SIG-M5 treated with dmso at 0.1 percent for 504 hours (cell line): Measurements from ENCODE around the gene PIP5K1C.
A peak's percentile ranks its signal among the peaks of the same experiment; 100 is the strongest.
"Not testable (repeated sequence)": the region's sequence is repeated elsewhere in the genome, so short reads cannot be mapped to it uniquely, and the experiment has no call there.

ENCODE experiments used
- DNase-seq: peaks from one replicate; lab custom pipeline; 2025; ENCODE audit not compliant: unreplicated experiment; lab: John Stamatoyannopoulos, UW

Gene PIP5K1C

DNA sequence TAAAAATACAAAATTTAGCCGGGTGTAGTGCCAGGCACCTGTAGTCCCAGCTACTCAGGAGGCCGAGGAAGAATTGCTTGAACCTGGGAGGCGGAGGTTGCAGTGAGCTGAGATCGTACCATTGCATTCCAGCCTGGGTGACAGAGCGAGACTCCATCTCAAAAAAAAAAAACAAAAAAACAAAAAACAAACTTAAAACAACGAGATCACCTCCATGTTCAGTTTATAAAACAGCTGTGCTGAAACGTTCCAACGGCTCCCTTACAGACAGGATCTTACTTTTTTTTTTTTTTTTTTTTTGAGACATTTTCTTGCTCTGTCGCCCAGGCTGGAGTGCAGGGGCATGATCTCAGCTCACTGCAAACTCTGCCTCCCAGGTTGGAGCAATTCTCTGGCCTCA is 71.5 kb downstream of the PIP5K1C start:
- not testable (repeated sequence) for DNase-seq

DNA sequence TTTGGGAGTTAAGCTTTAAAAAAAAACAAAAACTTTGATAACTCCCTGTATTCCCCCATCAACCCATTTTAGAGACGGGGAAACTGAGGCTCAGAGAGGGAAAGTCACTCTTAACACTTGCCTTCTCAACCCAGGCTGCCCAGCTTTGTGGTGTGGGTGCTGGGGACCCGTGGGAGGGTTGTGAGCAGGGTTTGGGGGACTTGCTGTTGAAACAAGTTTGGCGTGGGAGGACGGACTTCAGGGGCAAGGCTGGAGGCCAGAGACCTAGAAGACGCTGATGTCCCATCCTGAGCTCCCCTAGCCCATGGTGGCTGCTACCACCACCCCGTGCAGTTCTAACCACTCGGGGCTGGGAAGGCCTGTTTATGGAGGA is 72.9 kb downstream of the PIP5K1C start:
- DNase-seq = no peak

DNA sequence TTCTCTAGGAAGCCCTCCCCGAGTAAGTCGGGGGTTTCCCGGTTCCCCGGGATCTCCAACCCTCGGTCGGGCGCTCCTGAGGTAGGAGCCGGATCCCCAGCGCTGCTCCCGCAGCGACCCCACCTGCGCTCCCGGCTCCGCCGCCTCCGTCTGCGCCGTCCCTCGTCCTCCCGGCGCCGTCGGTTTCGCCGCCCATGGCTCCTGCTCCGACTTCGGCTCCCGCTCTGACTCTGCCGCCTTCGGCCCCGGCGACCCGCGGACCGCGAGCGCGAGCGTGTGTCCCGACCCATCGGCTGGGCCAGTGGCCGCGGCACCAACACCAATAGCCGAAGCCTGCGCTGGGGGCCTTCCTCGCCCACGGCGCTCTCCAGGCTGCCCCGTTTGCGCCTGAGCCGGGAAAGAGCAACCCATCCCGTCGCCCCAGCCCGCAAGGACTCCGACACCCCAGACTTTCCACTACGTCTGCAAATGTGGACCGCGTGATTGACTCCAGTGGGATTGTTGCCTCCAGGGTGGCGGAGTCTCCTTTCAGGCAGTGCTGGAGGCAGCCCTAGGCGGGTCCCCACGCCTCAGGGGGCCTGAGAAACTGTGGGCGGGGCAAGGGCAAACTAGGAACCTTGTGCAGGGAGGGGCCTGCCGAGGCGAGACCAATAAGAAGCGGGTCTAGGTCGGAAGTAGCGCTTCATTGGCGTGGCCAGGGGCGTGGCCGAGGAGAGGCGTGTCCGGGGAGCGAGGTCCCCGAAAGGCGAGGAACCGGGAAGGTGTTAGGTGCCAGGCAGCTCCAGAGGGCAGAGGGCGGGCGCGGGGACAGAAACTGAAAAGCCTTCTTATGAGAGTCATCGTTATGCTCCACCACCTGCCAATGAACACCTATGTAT is 73.6 kb downstream of the PIP5K1C start, which contains the start of gene CACTIN:
CACTIN (minus strand) TSS at position 318 of the 878 bp plus-strand sequence; CDS start at position 290, 28 bp downstream.
- peak; percentile 97 for DNase-seq

DNA sequence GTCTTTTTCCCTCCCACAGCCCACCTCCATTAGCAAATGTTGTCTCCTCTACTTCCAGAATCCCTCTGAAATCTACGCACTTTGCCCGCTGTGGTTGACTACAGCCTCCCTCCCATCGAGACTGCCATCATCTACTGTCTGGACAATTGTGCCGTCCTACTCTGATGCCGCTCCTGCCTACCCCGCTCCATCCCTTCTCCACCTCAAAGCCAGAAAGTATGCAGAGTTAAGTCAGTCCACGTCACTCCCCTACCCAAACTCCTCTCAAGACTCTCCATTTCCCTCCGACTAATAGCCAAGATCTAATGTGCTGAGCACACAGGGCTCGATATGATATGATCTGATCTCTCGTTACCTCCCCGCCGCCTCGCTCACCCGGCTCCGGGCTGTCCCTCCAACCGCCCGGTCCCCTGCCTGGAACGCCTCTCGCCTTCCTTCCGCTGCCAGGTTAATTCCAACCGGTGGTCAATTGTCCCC is 74.2 kb downstream of the PIP5K1C start:
- no peak for DNase-seq

DNA sequence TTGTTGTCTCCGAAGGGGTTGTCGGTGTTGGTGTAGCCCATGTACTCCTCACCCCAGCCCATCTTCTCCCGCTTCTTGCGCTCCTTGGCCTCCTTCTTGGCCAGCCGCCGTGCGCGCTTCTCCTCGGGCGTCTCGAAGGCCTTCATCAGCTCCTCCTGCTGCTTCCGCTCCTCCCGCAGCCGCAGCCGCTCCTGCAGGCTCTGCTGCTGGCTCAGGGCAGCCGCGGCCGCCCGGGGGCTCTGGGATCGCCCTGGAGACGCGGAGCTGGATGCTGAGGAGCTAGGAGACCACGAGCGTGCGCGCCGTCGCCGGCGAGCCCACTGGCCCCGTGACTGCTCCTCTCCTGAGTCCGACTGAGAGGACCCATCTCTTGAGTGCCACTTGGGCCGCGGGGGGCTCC is 76.6 kb downstream of the PIP5K1C start:
- DNase-seq = no peak

DNA sequence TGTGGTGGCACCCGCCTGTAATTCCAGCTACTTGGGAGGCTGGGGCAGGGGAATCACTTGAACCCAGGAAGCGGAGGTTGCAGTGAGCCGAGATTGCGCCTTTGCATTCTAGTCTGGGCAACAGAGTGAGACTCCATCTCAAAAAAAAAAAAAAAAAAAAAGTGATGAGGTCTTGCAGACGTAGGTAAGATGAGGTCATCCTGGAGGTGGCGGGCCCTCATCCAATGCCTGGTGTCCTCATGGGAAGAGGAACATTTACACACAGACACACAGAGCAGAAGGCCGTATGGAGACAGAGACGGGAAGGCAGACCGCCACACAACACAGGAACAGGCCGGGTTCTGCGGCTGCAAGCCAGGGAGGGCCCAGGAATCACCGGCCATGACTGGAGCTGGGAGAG is 78.0 kb downstream of the PIP5K1C start:
- no peak for DNase-seq

DNA sequence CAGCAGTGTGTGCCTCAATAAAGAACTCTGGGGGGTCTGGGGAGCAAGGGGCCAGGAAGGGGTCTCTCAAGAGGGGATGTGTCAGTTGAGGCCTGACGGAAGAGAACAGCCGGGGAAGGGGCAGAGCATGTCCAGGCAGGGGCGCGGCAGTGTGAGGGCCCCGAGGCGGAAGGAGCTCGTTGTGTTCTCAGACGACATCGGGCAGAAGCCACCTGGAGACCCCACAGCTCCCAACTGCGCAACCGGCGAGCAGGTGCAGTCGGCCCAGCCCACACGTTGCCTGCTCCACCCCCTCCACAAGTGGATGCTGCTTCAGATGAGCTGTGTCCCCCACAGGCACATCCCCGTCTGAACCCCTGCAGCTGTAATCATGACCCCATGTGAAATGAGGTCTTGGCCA is 78.6 kb downstream of the PIP5K1C start:
- DNase-seq = no peak

DNA sequence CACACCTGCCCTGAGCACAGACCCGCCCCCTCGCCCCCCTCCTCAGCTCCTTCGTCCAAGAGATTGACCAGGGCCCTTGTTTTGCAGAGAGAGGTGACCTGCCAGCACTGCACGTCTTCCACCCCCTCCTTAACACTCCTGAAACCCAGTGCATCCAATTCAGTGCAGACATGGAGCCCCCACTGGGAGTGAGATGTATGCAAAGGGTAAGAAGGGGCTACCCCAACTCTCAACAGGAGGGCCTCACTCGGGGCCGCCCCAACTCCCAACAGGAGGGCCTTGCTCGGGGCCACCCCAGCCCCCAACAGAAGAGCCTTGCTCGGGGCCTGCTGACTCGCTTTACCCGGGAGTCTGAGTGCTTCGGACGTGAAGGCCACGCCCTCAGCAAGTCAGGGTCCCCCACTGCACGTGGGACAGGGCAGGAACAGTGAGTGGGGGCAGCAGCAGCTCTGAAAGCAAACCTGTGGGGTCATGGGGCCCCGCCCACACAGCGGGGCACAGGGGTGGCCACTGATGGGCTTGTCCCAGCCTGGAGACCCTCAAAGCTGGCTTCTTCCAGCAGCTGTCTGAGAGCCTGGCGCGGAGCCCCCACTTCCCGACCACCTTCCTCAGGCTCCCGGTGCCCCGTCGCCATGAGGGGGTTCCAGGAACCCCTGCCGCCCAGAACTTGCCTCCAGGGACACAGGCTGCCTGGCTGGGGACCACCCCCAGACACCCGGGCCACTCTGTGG is 79.3 kb downstream of the PIP5K1C start:
- no peak for DNase-seq

DNA sequence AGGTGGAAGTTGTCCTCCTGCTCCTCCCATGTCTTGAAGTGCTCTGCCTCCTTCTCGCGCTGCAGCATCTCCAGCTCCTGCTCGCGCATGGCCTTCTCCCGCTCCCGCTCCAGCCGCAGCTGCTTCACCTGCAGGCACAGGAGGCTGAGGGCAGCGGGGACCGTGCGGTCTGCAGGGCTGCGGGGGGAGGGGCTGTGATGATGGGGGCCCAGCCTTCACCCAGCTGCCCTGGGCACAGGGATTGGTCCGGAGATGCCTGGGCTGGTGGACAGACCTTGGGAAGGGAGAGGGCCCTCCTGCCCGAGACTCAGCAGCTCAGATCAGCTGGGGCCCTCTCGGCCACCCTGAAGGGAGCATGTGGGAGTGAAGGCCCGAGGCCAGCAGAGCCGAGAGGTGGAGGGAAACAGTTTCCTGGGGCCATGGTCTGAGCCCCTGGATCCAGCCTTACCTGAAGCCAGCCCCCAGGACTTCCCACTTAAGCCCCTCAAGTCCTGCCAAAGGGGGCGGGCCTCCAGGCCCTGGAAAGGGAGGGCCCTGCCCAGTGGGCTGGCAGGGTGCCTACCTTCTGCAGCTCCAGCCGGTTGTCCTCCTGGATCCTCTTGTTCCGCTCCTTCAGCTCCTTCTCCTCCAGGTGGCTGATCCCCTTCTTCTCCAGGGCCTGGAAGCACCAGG is 80.0 kb downstream of the PIP5K1C start:
- DNase-seq = no peak

DNA sequence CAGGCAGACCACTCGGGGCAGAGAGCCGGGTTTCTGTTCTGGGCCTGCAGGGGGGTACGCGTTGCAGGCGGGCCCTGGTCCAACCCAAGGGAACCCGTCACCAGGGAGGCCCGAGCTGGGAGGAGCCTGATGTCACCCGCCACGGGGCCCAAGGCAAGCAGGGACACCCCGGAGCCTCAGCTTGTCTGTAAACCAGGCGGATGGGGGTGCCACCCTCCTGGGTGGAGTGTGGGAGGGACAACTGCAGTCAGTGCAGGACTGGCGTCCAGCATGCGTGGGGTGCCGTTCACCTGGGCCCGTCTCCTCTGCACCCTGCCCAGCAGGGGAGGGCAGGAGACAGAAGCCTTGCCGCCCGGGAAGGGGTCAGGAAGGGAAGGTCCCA is 80.6 kb downstream of the PIP5K1C start:
- no peak for DNase-seq

DNA sequence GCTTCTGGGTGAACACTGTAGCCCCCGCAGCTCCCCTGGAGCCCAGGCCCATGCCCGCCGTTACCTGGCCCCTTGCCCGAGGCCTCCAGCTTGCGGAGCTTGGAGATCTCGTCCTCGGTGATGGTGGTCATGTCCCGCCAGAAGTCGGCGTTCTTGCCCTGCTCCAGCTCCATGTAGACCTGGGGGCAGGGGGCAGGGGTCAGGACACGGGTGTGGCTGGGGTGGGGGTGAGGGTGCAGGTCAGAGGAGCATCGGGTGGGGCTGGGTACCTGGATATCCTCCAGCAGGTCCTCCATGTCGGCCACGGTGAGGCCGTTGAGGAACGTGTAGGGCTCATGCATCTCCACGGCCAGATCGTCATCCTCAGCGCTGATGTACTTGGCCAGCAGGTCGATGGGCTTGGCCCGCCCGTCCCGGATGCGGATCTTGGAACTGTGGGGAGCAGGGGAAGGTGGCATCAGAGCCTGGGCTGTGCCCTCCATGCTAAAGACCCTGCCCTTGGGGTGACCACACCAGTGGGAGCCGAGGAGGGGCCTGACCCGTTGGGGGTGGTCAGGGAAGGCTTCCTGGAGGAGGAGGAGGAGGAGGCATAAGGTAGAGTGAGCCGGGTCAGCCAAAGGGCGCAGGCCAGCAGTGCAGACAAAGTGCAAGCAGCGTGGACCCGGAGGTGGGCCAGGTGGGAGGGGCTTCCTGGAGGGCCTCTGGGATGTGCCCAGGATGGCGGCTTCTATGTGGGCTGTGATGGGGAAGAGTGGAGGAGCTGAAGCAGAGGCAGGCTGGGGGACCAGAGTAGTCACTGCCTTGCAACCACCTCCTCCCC is 81.2 kb downstream of the PIP5K1C start:
- no peak for DNase-seq

DNA sequence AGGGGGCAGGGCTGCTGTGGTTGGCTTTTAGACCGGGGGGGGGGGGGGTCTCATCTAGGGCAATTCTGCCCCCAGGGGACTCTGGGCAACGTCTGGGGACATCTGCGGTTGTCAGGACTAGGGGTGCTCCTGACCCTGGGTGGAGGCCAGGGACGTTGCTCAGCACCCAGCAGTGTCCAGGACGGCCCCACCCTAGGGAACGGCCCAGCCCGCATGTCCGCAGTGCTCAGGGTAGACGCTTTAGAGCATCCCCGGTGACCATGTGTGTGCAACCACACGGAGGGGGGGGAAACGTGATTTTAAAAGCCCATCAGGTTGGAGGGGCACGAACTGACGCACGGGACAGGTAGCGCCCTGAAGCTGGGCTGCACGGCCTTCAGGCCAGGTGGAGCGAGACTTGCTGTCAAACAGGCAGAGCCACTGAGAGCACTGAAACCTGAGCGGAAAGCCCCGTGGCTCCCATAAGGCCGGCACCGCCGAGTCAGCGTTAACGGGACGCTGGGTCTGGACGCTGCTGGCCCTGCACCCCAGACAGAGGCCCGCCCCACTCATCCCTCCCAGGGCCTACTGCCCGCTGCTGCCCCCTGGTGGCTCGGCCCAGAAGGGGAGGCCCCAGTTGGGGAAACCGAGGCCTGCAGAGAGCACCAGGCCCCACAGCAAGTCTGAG is 82.0 kb downstream of the PIP5K1C start:
- DNase-seq = no peak

DNA sequence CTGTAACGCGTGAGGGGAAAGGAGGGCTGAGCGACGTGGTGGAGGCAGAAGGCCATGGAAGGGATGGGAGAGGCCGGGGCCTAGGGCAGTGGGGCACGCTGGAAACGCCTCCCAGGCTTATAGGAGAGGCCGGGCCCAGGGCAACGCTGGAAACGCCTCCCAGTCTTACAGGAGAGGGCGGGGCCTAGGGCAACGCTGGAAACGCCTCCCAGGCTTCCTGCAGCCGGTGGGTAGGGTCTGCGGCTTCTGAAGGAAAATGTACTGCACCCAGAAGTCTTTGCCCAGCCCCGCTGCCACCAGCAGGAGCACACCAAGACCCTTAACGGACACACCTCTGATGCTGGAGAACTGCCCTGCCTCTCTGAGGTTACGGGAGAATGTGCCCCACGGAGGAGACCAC is 82.8 kb downstream of the PIP5K1C start:
- DNase-seq = no peak

DNA sequence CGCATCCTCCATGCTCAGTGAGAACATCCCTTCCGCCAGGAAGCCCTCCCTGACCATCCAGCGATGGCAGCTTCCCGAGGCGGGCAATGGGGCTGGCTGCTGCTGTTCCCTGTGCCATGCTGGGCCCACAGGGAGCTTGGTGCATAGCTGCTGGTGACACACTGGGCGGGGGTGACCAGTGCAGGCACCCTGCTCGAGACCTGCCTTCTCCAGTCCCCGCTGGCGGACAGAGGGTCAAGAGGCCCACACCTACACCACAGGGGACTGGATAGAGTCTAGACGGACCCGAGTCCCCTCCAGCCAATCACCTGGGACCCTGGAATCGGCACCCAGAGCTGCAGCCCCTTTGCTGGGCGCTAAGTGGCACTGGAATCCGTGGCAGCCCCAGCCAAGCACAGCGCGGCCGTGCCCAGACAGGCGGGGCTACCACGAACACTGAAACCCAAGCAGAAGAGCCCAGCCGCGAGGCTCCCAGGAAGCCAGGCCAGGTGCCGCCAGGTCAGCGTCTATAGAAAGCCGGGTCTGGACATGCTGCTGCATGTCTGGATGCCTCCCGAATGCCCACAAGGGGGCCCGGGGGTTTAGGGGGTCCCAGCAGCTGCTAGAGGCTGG is 84.6 kb downstream of the PIP5K1C start:
- DNase-seq = no peak

DNA sequence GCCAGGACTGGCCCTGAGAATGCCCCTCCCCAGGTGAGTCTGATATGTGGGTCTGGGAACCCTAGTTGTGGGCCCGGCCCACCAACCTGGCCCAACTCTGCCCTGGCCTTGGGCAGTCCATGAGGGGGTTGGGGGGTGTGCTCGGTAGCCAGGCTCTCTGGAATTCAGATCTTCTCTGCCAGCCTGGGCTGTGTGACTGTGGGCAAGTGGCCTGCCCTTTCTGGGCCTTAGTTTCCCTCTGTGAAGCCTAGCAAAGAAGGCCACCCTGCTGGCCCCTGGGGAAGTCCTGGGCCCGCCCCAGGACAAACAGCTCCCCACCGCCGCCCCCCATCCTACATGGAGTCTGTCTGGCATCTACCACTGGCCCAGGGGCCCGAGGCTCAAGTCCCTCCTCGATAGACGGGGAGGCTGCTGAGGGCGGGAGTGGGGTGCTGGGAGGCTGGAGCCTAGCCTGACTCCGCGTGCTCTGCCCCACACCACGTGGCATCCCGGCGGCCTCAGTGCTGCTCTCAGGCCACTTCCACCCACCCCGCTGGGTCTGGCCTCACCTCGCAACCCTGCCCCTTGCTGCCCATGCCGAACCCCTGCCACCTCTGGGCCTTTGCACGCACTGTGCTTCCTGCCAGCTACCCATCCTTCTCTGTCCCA is 85.3 kb downstream of the PIP5K1C start:
- DNase-seq = no peak

DNA sequence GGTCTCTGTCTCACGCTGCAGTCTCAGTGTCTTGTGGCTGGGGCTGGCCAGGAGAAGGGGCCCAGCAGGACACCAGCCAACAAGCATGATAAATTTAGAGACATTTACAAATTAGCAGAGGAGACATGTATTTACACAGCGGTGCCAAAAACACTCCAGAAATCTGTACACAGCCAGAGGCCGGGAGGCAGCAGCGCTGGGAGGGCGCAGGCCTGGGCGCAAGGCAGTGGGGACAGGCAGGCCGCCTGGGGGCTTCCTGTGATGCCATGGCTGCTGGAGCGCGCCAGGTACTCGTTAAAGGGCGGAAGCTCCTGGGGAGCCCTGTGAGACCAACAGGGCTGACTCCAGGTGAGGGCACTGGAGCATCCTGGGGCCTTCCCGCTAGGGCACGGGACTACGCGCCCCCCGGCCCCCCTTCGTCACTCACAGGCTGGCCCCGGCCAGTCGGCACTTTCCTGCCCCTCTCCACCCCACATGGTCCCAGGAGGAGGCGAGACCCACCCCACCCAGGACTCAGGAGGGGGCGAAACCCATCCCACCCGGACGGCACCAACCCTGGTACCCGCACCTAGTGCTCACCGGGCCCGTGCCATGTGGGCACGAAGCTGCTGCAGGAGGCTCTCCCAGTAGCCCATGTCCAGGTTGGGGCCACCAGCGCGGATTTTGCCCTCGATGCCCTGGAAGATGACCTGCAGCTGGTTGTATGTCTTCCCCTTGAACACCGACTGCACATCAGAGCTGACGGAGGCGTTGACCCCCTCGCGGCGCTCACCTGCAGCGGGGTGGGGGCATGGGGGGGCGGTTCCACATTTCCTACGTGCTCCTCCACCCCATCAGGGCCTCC is 86.2 kb downstream of the PIP5K1C start:
- no peak for DNase-seq

DNA sequence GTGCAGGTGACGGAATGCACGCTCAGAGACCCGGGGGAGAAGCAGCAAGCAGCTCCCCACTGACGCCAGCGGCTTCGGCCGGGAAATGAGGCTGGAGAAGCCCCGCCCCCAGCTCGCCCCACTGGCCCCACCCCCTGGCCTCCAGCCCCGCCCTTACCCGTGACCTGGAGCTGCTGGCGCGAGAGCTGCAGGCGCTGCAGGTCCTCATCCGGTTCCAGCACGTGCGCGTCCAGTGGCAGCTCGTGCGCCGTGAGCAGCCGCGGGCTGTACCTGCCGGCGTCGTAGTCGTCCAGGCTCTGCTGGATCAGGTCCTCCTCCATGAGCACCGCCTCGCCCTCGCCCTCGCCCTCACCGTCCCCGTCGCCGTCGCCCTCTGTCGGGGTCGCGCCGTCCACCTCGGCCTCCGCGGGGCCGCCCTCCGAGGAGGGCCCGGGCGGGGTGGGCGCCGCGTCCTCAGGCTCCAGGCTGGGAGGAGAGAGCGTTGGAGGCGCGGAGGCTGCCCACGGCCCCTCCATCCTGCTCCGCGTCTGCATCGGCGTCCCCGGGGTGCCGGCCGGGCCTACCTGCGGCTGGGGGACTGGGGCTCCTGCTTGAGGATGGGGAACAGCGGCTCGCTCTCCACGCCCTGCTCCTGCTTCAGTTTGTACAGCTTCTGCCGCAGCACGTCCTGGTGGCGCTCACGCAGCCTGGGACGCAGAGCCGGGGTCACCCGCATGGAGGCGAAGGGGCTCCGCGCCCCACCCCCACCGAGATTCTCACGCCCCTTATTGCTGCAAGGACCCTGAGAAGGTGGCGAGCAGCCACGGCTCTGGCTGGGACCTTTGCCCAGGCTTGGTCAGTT is 87.1 kb downstream of the PIP5K1C start:
- DNase-seq = no peak

DNA sequence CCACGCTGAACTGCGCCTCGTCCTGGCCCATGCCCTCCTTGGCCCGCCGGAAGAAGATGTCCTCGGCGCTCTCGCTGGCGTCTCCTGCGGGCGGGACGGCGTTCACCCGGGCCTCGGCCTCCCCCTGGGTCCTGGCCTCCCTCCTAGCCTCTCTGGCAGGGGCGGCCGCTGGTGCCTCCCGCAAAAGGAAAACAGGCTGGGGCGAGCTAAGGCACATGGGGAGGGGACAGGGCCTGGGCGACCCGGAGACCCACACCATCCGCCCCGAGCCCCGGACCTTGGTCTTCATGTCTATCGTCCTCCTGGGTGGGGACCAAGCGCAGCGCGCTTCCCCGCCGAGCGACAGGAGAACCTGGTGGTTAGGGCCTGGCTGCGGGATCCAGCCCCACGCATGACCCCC is 87.9 kb downstream of the PIP5K1C start:
- DNase-seq = no peak
